Myocyte (in vitro differentiated cells): ENCODE results near the gene ABCA1. TPM values are rescaled to one million over a fixed set of nuclear protein-coding genes. Genes with fewer than 3 reads are reported as not detected.

ENCODE experiments used
- total RNA-seq: library from RNA; depleted of rRNA; stranded (reverse); fragments of >200 nt; gene quantifications from 2 replicates; pipeline ENCODE4 v1.2.3, GENCODE V29; 2014

The ABCA1 gene
- total RNA-seq, 1 donor from 2014 or later: 23.7 TPM

Other genes with a start within 250 kb of the ABCA1 start
- not detected in 2 replicates for gene OR13D1, start 233.6 kb downstream of the ABCA1 start, total RNA-seq
- 41.7 and 44.8 TPM in 2 replicates for gene NIPSNAP3A, start 180.5 kb downstream of the ABCA1 start, total RNA-seq
- gene NIPSNAP3B, start 164.0 kb downstream of the ABCA1 start, total RNA-seq: 1.4 and 2.3 TPM in 2 replicates